Fibroblast of skin of right quadriceps (primary cell): ENCODE measurements around the gene CCDC86.
"Not testable (repeated sequence)": the region's sequence is repeated elsewhere in the genome, so short reads cannot be mapped to it uniquely, and the experiment has no call there.

Experiments
- DNase-seq: peaks from one replicate; pipeline ENCODE4 v3.0.0-alpha.2; 2013

Gene CCDC86

GRCh38 chr11:60841797-60842667 lies at the start of gene CCDC86:
Gene CCDC86, plus strand, starts transcription at chr11:60842113. Its CDS starts 12 bp downstream, at chr11:60842125.
- DNase-seq: peak; percentile 96

- no peak for DNase-seq
Observed at GRCh38 chr11:60792521-60792920, 49.4 kb upstream of the CCDC86 start.

- DNase-seq: no peak
Observed at GRCh38 chr11:60795291-60795690, 46.6 kb upstream of the CCDC86 start.

- no peak for DNase-seq
Observed at GRCh38 chr11:60797846-60798630, 43.9 kb upstream of the CCDC86 start.

GRCh38 chr11:60798631-60799030 lies 43.3 kb upstream of the CCDC86 start:
- DNase-seq: no peak

- no peak for DNase-seq
Observed at GRCh38 chr11:60801194-60801593, 40.7 kb upstream of the CCDC86 start.

- no peak for DNase-seq
Observed at GRCh38 chr11:60803273-60803936, 38.5 kb upstream of the CCDC86 start.

GRCh38 chr11:60809249-60809648 lies 32.7 kb upstream of the CCDC86 start:
- DNase-seq: no peak

- DNase-seq: no peak
Observed at GRCh38 chr11:60809691-60810090, 32.2 kb upstream of the CCDC86 start.

- no peak for DNase-seq
Observed at GRCh38 chr11:60810151-60810550, 31.8 kb upstream of the CCDC86 start.

GRCh38 chr11:60810569-60810968 lies 31.3 kb upstream of the CCDC86 start:
- DNase-seq: no peak

- no peak for DNase-seq
Observed at GRCh38 chr11:60813324-60813723, 28.6 kb upstream of the CCDC86 start.

- no peak for DNase-seq
Observed at GRCh38 chr11:60814112-60814511, 27.8 kb upstream of the CCDC86 start.

- no peak for DNase-seq
Observed at GRCh38 chr11:60816590-60817157, 25.2 kb upstream of the CCDC86 start.

- no peak for DNase-seq
Observed at GRCh38 chr11:60818057-60818456, 23.9 kb upstream of the CCDC86 start.

- DNase-seq: no peak
Observed at GRCh38 chr11:60821827-60822599, 19.9 kb upstream of the CCDC86 start.

GRCh38 chr11:60823745-60824306 lies 18.1 kb upstream of the CCDC86 start:
- not testable (repeated sequence) for DNase-seq

- DNase-seq: no peak
Observed at GRCh38 chr11:60825118-60825517, 16.8 kb upstream of the CCDC86 start.

- DNase-seq: no peak
Observed at GRCh38 chr11:60825790-60826189, 16.1 kb upstream of the CCDC86 start.

- DNase-seq: no peak
Observed at GRCh38 chr11:60830478-60831142, 11.3 kb upstream of the CCDC86 start.

GRCh38 chr11:60831143-60831500 lies 10.8 kb upstream of the CCDC86 start:
- DNase-seq: peak; percentile 60
